Mesothelial cell of epicardium (in vitro differentiated cells): ENCODE results near the gene BHMT2. TPM values are rescaled to one million over a fixed set of nuclear protein-coding genes. Genes with fewer than 3 reads are reported as not detected.

Source experiments
- DNase-seq, 2 experiments: peaks; one replicate each; pipeline ENCODE4 v3.0.0; 2021; ENCODE audit warnings: low spot score in 2 of 2; ENCODE audit not compliant: unreplicated experiment in 2 of 2
- H3K27ac Mint-ChIP-seq: 2 replicates; pipeline ENCODE4 v1.8.0; 2021; ENCODE audit warnings: mixed read lengths
- H3K27me3 Mint-ChIP-seq: 2 replicates; pipeline ENCODE4 v1.8.0; 2021; ENCODE audit warnings: low read depth, mixed read lengths
- H3K36me3 Mint-ChIP-seq: 2 replicates; pipeline ENCODE4 v1.8.0; 2021; ENCODE audit warnings: mixed read lengths
- H3K4me1 Mint-ChIP-seq: 2 replicates; pipeline ENCODE4 v1.8.0; 2021; ENCODE audit warnings: mixed read lengths
- H3K4me3 Mint-ChIP-seq: 2 replicates; pipeline ENCODE4 v1.8.0; 2021; ENCODE audit warnings: mild to moderate bottlenecking, moderate library complexity, mixed read lengths
- H3K9me3 Mint-ChIP-seq: 2 replicates; pipeline ENCODE4 v1.8.0; 2021; ENCODE audit warnings: mixed read lengths
- total RNA-seq: library from RNA; stranded (reverse); gene quantifications from 3 replicates; pipeline ENCODE4 v1.2.1, GENCODE V29; 2021
- TF ChIP-seq, protein P1 (sequence below): fragments of 200-600 bp; sonication (generic); IDR thresholded peaks from one replicate; pipeline ENCODE4 v1.5.0; 2021; ENCODE audit warnings: antibody characterized with exemption; ENCODE audit not compliant: unreplicated experiment

Gene BHMT2
- total RNA-seq, 1 donor from 2014 or later, result not detected

DNA sequence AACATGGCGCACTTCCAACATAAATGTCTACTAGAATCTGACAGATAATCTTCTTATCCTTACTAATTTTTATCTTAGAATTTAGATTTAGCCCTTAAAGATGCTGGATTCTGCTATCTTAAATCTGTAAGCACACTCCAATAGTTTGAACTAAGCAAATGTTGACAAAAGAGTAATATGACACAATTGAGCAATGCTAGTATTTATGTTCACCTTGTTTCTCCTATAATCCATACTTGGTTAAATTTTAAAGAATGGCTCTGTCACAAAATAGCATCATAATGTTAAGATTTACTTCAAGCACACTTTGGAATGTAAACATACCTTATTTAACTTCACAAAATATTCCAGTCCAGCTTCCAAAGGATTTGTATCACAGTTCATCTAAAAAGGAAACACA lies 45.6 kb upstream of the BHMT2 start:
- no peak for DNase-seq
- H3K36me3 Mint-ChIP-seq, result no peaks in the 10 kb centered on the region
- peaks cover 18% of the 10 kb centered on the region for H3K27me3 Mint-ChIP-seq
- TF ChIP-seq, protein P1, sequence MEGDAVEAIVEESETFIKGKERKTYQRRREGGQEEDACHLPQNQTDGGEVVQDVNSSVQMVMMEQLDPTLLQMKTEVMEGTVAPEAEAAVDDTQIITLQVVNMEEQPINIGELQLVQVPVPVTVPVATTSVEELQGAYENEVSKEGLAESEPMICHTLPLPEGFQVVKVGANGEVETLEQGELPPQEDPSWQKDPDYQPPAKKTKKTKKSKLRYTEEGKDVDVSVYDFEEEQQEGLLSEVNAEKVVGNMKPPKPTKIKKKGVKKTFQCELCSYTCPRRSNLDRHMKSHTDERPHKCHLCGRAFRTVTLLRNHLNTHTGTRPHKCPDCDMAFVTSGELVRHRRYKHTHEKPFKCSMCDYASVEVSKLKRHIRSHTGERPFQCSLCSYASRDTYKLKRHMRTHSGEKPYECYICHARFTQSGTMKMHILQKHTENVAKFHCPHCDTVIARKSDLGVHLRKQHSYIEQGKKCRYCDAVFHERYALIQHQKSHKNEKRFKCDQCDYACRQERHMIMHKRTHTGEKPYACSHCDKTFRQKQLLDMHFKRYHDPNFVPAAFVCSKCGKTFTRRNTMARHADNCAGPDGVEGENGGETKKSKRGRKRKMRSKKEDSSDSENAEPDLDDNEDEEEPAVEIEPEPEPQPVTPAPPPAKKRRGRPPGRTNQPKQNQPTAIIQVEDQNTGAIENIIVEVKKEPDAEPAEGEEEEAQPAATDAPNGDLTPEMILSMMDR, result no peak
- no peak overlapping the region for H3K4me3 Mint-ChIP-seq
- H3K9me3 Mint-ChIP-seq, result no peaks in the 10 kb centered on the region
- H3K27ac Mint-ChIP-seq, result no peak overlapping the region
- H3K4me1 Mint-ChIP-seq, result peaks cover 27% of the 10 kb centered on the region

DNA sequence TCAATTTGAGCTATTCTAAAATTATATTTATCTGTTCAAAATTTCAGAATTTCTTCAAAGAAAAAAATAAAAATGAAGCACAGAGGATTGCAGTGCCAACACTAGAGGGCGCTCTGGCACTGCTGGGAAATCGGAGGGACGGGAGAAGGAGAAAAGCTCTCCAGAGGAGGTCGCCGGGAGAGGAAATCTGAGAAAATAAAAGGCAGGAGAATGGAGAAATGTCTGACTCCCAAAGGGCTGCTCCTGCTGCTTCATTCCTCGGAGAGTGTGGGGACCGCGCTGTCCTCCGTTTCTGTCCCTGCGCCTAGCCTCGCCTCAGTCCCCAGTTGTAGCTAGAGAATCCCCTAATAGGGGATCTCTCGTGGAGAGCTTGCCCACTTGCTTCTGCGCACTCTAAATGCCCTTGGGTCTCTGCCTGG lies 44.5 kb upstream of the BHMT2 start:
- Mint-ChIP-seq H3K36me3 (no peaks in the 10 kb centered on the region), H3K4me1 (peaks cover 27% of the 10 kb centered on the region), H3K27me3 (peaks cover 12% of the 10 kb centered on the region), H3K4me3 (peak overlapping the region; percentile 58), H3K27ac (peak overlapping the region; percentile 49), H3K9me3 (no peaks in the 10 kb centered on the region)
- TF ChIP-seq, protein P1, result peak; percentile 94
- peak; percentile 55 to 81 for DNase-seq

DNA sequence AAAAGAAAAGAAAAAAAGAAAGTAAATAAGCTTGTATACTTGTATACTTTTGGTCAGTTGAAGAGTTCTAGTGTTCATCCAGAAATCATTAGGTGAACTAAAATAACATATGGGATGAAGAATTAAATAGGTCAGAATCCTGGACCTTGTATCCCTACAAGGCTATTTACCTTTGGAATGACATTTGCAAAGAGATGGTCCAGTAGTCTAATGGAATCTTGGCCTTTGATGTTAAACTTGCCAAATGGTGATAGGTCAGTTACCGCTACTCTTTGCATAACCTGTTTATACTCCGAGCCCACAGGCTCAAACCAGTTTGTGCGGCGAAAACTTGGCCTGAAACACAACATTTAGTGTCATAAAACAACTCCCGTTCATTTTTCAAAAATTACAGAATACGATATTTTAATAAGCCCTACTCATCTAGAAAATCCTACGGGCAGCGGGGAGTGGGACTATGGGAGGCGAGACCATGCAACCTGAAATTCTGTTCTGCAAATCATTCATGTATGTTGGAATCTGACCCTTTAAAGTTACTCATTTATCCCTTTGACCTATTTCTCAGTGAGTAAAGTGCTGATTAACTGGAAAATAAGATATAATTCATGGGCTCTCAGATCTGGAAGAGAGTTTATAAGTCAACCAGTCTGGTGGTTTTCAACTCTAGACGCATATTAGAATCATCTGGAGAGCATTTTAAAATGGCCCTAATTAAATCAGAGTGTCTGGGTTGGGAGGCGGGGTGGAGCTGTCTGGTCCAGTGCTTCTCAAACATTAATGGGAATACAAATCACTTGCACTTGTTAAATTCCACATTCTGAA lies 38.7 kb upstream of the BHMT2 start:
- Mint-ChIP-seq H3K9me3 (no peaks in the 10 kb centered on the region), H3K4me3 (no peak overlapping the region), H3K4me1 (peaks cover 9% of the 10 kb centered on the region), H3K27ac (no peak overlapping the region), H3K27me3 (peaks cover 3% of the 10 kb centered on the region), H3K36me3 (no peaks in the 10 kb centered on the region)
- DNase-seq, result no peak
- TF ChIP-seq, protein P1, result no peak

- peaks cover 8% of the 10 kb centered on the region for H3K4me1 Mint-ChIP-seq
- no peak for DNase-seq
- H3K4me3 Mint-ChIP-seq, result no peak overlapping the region
- no peaks in the 10 kb centered on the region for H3K36me3 Mint-ChIP-seq
- TF ChIP-seq, protein P1, result no peak
- no peaks in the 10 kb centered on the region for H3K9me3 Mint-ChIP-seq
- no peak overlapping the region for H3K27ac Mint-ChIP-seq
- H3K27me3 Mint-ChIP-seq, result peaks cover 3% of the 10 kb centered on the region
Measured at GRCh38 chr5:79031485-79031867, 38.1 kb upstream of the BHMT2 start.

GRCh38 chr5:79032031-79032695 lies 37.4 kb upstream of the BHMT2 start:
- no peaks in the 10 kb centered on the region for H3K36me3 Mint-ChIP-seq
- no peaks in the 10 kb centered on the region for H3K9me3 Mint-ChIP-seq
- no peak for DNase-seq
- no peak overlapping the region for H3K4me3 Mint-ChIP-seq
- no peak overlapping the region for H3K27ac Mint-ChIP-seq
- TF ChIP-seq, protein P1, result no peak
- peaks cover 3% of the 10 kb centered on the region for H3K27me3 Mint-ChIP-seq
- peaks cover 8% of the 10 kb centered on the region for H3K4me1 Mint-ChIP-seq
